ENCODE results near the gene AHSG. TPM values are rescaled to one million over a fixed set of nuclear protein-coding genes. Genes with fewer than 3 reads are reported as not detected.

The AHSG gene
- total RNA-seq, 1 donor from 2014 or later, result not detected

DNA sequence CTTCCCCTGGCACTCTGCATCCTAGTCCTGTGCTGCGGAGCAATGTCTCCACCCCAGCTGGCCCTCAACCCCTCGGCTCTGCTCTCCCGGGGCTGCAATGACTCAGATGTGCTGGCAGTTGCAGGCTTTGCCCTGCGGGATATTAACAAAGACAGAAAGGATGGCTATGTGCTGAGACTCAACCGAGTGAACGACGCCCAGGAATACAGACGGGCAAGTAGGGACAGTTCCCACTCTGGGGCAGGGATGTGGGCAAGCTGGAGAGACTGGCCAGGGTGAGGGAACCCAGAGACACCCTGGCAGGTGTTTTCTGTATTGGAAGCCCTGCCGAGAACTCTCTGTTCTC, 27.6 kb downstream of the AHSG start:
- Mint-ChIP-seq H3K4me1 (peaks cover 5% of the 10 kb centered on the region), H3K27ac (no peak overlapping the region), H3K4me3 (no peak overlapping the region), H3K9me3 (no peaks in the 10 kb centered on the region), H3K36me3 (ENCODE audit: low read depth) (no peaks in the 10 kb centered on the region), H3K27me3 (peaks cover 27% of the 10 kb centered on the region)
- CTCF ChIA-PET, result no interaction called here
- TF ChIP-seq, protein P1, sequence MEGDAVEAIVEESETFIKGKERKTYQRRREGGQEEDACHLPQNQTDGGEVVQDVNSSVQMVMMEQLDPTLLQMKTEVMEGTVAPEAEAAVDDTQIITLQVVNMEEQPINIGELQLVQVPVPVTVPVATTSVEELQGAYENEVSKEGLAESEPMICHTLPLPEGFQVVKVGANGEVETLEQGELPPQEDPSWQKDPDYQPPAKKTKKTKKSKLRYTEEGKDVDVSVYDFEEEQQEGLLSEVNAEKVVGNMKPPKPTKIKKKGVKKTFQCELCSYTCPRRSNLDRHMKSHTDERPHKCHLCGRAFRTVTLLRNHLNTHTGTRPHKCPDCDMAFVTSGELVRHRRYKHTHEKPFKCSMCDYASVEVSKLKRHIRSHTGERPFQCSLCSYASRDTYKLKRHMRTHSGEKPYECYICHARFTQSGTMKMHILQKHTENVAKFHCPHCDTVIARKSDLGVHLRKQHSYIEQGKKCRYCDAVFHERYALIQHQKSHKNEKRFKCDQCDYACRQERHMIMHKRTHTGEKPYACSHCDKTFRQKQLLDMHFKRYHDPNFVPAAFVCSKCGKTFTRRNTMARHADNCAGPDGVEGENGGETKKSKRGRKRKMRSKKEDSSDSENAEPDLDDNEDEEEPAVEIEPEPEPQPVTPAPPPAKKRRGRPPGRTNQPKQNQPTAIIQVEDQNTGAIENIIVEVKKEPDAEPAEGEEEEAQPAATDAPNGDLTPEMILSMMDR (IDR thresholded peaks at IDR 0.05), result no peak
- no peak for ATAC-seq (ENCODE audit: low read depth)
- POLR2A ChIA-PET, result no interaction called here
- intact Hi-C loops (cut with micrococcal nuclease), result no loop called here
- DNase-seq, result no peak

DNA sequence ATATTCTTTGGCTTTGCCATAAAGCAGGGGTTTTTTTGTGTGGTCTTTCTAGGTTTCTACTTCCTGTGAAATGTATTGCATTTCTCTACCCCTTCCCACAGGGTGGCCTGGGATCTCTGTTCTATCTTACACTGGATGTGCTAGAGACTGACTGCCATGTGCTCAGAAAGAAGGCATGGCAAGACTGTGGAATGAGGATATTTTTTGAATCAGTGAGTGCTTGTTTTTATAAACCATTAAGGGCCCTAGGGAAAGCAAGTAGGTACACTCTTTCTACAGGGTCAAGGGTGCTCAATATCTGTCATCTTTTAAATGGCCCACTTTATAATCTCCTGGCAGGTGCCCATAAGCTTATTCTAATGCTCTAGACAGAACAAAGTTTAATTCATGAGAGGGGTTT, 28.1 kb downstream of the AHSG start:
- CTCF ChIA-PET, result interaction anchor here (1.7 kb wide), 1 partner anchor 24 kb away, joined by 7 read pairs; no protein-coding TSS in a partner anchor
- POLR2A ChIA-PET, result no interaction called here
- Mint-ChIP-seq H3K9me3 (no peaks in the 10 kb centered on the region), H3K4me1 (peaks cover 5% of the 10 kb centered on the region), H3K27me3 (peaks cover 27% of the 10 kb centered on the region), H3K27ac (no peak overlapping the region), H3K36me3 (ENCODE audit: low read depth) (no peaks in the 10 kb centered on the region), H3K4me3 (no peak overlapping the region)
- intact Hi-C loops (cut with micrococcal nuclease), result no loop called here
- DNase-seq, result no peak
- ATAC-seq (ENCODE audit: low read depth), result no peak
- TF ChIP-seq, protein P1 (IDR thresholded peaks at IDR 0.05), result no peak

DNA sequence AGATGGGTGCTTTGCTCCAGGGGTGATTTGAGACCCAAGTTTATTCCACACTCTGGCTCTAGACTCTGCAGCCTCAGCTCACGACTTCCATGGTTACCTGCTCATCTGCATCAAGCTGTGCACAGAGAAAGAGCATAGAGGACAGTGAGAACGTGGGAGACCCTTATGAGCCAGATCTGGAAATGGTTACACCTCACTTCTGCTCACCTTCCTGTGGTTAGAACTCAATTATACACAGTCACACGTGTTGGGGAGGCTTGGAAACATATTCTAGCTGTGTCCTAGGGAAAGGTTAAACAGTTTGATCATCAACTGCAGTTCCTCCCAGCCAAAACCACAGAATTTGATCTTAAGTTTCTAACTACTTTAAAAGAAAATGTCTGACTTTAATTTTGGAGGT, 29.2 kb downstream of the AHSG start:
- H3K9me3 Mint-ChIP-seq, result no peaks in the 10 kb centered on the region
- ChIA-PET CTCF (interaction anchor here (1.7 kb wide), 1 partner anchor 25 kb away, joined by 7 read pairs; no protein-coding TSS in a partner anchor), POLR2A (no interaction called here)
- H3K27ac Mint-ChIP-seq, result no peak overlapping the region
- peaks cover 22% of the 10 kb centered on the region for H3K27me3 Mint-ChIP-seq
- DNase-seq, result no peak
- H3K4me1 Mint-ChIP-seq, result peaks cover 5% of the 10 kb centered on the region
- no peaks in the 10 kb centered on the region for H3K36me3 Mint-ChIP-seq (ENCODE audit: low read depth)
- H3K4me3 Mint-ChIP-seq, result no peak overlapping the region
- intact Hi-C loops (cut with micrococcal nuclease), result no loop called here
- ATAC-seq (ENCODE audit: low read depth), result no peak
- TF ChIP-seq, protein P1 (IDR thresholded peaks at IDR 0.05), result no peak

DNA sequence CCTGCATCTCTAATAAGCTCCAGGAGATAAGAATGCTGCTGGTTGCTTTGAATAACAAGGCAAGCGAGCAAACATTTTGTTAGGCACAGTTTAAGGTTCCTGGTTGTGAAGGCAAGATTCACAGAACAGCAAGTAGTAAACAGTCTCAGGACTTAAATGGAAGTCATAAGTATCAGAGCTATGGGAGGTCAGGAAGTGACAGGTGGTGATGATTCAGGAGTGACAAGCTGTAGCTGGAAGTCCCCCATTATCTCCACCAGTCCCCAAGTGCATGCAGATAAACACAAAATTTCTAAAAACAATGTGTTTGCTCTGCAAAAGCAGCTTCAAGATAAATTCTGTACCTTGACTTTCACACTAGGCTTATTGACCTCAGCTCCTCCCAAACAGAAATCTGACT, 30.6 kb downstream of the AHSG start:
- TF ChIP-seq, protein P1 (IDR thresholded peaks at IDR 0.05), result no peak
- CTCF ChIA-PET, result interaction anchor here (1.9 kb wide), 1 partner anchor 28 kb away, joined by 5 read pairs; no protein-coding TSS in a partner anchor
- POLR2A ChIA-PET, result interaction anchor here (1.0 kb wide), 1 partner anchor 140 kb away, joined by 3 read pairs; the partner anchor contains the start of gene EIF4A2
- no peak overlapping the region for H3K27ac Mint-ChIP-seq
- ATAC-seq (ENCODE audit: low read depth), result no peak
- H3K4me3 Mint-ChIP-seq, result no peak overlapping the region
- intact Hi-C loops (cut with micrococcal nuclease), result no loop called here
- peaks cover 5% of the 10 kb centered on the region for H3K4me1 Mint-ChIP-seq
- H3K9me3 Mint-ChIP-seq, result no peaks in the 10 kb centered on the region
- peaks cover 22% of the 10 kb centered on the region for H3K27me3 Mint-ChIP-seq
- H3K36me3 Mint-ChIP-seq (ENCODE audit: low read depth), result no peaks in the 10 kb centered on the region
- no peak for DNase-seq

DNA sequence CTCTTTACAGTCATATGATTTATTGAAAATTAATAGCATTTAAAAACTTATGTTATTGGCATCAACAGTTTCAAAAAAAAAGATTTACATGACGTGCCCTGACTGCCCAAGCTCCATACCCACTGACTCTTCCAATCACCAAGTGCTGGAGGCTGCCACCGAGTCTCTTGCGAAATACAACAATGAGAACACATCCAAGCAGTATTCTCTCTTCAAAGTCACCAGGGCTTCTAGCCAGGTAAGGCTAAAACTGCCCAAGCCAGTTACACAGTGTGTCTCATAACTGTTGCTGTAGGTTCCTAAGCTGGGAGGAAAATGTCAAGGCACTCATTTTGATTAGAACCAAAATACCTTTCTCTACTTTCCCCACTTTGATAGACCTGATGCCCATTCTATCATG, 31.8 kb downstream of the AHSG start:
- no peak for DNase-seq
- ChIA-PET POLR2A (no interaction called here), CTCF (interaction anchor here (1.9 kb wide), 1 partner anchor 30 kb away, joined by 5 read pairs; no protein-coding TSS in a partner anchor)
- H3K4me3 Mint-ChIP-seq, result no peak overlapping the region
- no peaks in the 10 kb centered on the region for H3K36me3 Mint-ChIP-seq (ENCODE audit: low read depth)
- TF ChIP-seq, protein P1 (IDR thresholded peaks at IDR 0.05), result no peak
- H3K4me1 Mint-ChIP-seq, result peaks cover 5% of the 10 kb centered on the region
- H3K27ac Mint-ChIP-seq, result no peak overlapping the region
- intact Hi-C loops (cut with micrococcal nuclease), result no loop called here
- no peaks in the 10 kb centered on the region for H3K9me3 Mint-ChIP-seq
- no peak for ATAC-seq (ENCODE audit: low read depth)
- H3K27me3 Mint-ChIP-seq, result peaks cover 20% of the 10 kb centered on the region
